CD14-positive monocyte (primary cell): Measurements from ENCODE around the gene TRAPPC6A. TPM values are rescaled to one million over a fixed set of nuclear protein-coding genes. Genes with fewer than 3 reads are reported as not detected.

Experiments
- DNase-seq, 3 donors: peaks; one replicate each; pipeline ENCODE4 v3.0.0-alpha.2; 2011 to 2022
- H2AFZ ChIP-seq: 2 replicates; pipeline ENCODE4 v1.6.0; 2012; ENCODE audit warnings: mild to moderate bottlenecking, low read depth, low read length, inconsistent platforms; ENCODE audit not compliant: insufficient read depth, poor library complexity, severe bottlenecking
- H3K27ac ChIP-seq, 2 donors: 1 replicate in 1 of 2; 2 replicates in 1 of 2; pipeline ENCODE4 v1.5.1; 2012 to 2013; ENCODE audit warnings: low read length in 2 of 2, control low read depth in 1 of 2, inconsistent platforms in 1 of 2, low read depth in 1 of 2, mild to moderate bottlenecking in 1 of 2
- H3K27me3 ChIP-seq, 2 donors: one replicate each; pipeline versions ENCODE4 v1.6.0 to v1.6.1; 2011 to 2013; ENCODE audit warnings: low read length in 2 of 2; ENCODE audit not compliant: control insufficient read depth in 2 of 2, insufficient read depth in 2 of 2
- H3K36me3 ChIP-seq, 2 donors: replicated peaks in 1 of 2; 1 replicate in 1 of 2; 2 replicates in 1 of 2; pipeline versions ENCODE4 v1.5.1 to v1.6.1; 2012 to 2013; ENCODE audit warnings: low read length in 2 of 2, control low read depth in 1 of 2, inconsistent platforms in 1 of 2, mild to moderate bottlenecking in 1 of 2; ENCODE audit not compliant: insufficient read depth in 2 of 2, control insufficient read depth in 1 of 2
- H3K4me1 ChIP-seq, 2 donors: 1 replicate in 1 of 2; 2 replicates in 1 of 2; pipeline versions ENCODE4 v1.5.1 to v1.6.1; 2012 to 2013; ENCODE audit warnings: low read length in 2 of 2, control low read depth in 1 of 2, inconsistent platforms in 1 of 2, mild to moderate bottlenecking in 1 of 2, moderate library complexity in 1 of 2; ENCODE audit not compliant: insufficient read depth in 2 of 2, control insufficient read depth in 1 of 2
- H3K4me2 ChIP-seq: replicated peaks from 2 replicates; pipeline ENCODE3; 2012; ENCODE audit warnings: low read length, moderate library complexity, mild to moderate bottlenecking; ENCODE audit not compliant: poor library complexity, severe bottlenecking; ENCODE audit errors: extremely low read depth
- H3K4me3 ChIP-seq, 3 experiments: fragments of 200-600 bp in 1 of 3; sonication (generic) in 1 of 3; replicated peaks in 1 of 3; 1 replicate in 2 of 3; 2 replicates in 1 of 3; pipeline ENCODE4 v1.5.1; 2011 to 2013; ENCODE audit warnings: low read length in 3 of 3, mild to moderate bottlenecking in 3 of 3, control low read depth in 2 of 3, low read depth in 2 of 3, inconsistent platforms in 1 of 3, moderate library complexity in 1 of 3
- H3K79me2 ChIP-seq: 2 replicates; pipeline ENCODE4 v1.6.0; 2012; ENCODE audit warnings: mild to moderate bottlenecking, control low read depth, inconsistent platforms, low read length, moderate library complexity; ENCODE audit not compliant: insufficient read depth
- H3K9ac ChIP-seq: 2 replicates; pipeline ENCODE4 v1.6.0; 2017; ENCODE audit warnings: low read length, mild to moderate bottlenecking; ENCODE audit not compliant: insufficient read depth, poor library complexity, severe bottlenecking
- H3K9me3 ChIP-seq, 2 donors: replicated peaks in 1 of 2; 1 replicate in 1 of 2; 2 replicates in 1 of 2; pipeline versions ENCODE4 v1.5.1 to v1.6.1; 2012 to 2013; ENCODE audit warnings: low read length in 2 of 2, control low read depth in 1 of 2; ENCODE audit not compliant: control insufficient read depth in 1 of 2, insufficient read depth in 1 of 2
- H4K20me1 ChIP-seq: 2 replicates; pipeline ENCODE4 v1.6.0; 2012; ENCODE audit warnings: mild to moderate bottlenecking, low read length, control low read depth, moderate library complexity; ENCODE audit not compliant: insufficient read depth
- H3K27ac Mint-ChIP-seq, 7 donors: one replicate each; pipeline ENCODE4 v1.8.0; 2020; ENCODE audit warnings: mild to moderate bottlenecking in 7 of 7, mixed read lengths in 7 of 7, moderate library complexity in 6 of 7, inconsistent platforms in 2 of 7
- H3K27me3 Mint-ChIP-seq, 3 donors: one replicate each; pipeline ENCODE4 v1.8.0; 2021 to 2022; ENCODE audit warnings: low read depth in 3 of 3, mild to moderate bottlenecking in 3 of 3, mixed read lengths in 3 of 3, moderate library complexity in 3 of 3, inconsistent platforms in 1 of 3
- H3K36me3 Mint-ChIP-seq, 2 donors: one replicate each; pipeline ENCODE4 v1.8.0; 2020; ENCODE audit warnings: mixed read lengths in 2 of 2, inconsistent platforms in 1 of 2, mild to moderate bottlenecking in 1 of 2
- H3K4me1 Mint-ChIP-seq: one replicate; pipeline ENCODE4 v1.8.0; 2020; ENCODE audit warnings: mild to moderate bottlenecking, mixed read lengths
- H3K4me3 Mint-ChIP-seq, 2 donors: one replicate each; pipeline ENCODE4 v1.8.0; 2020; ENCODE audit warnings: mild to moderate bottlenecking in 2 of 2, mixed read lengths in 2 of 2, moderate library complexity in 1 of 2
- H3K9me3 Mint-ChIP-seq, 7 donors: one replicate each; pipeline ENCODE4 v1.8.0; 2020 to 2022; ENCODE audit warnings: mixed read lengths in 7 of 7, mild to moderate bottlenecking in 6 of 7, moderate library complexity in 6 of 7, inconsistent platforms in 2 of 7
- CTCF ChIP-seq: fragments of 200-600 bp; IDR thresholded peaks from one replicate; pipeline ENCODE4 v1.8.0; 2022; ENCODE audit warnings: antibody characterized with exemption, mild to moderate bottlenecking
- WGBS: methylation state at CpG from one replicate; pipeline ENCODE4 v1.1.5; 2013; ENCODE audit warnings: missing lambda C conversion rate; ENCODE audit not compliant: insufficient coverage; 5-methylcytosine and 5-hydroxymethylcytosine counted together
- intact Hi-C, 2 donors: fragments of 100-400 bp; cut with micrococcal nuclease; formaldehyde crosslinking; loops; one replicate each; pipeline versions ENCODE4 v1.15.0 to v1.15.1; 2023
- polyA plus RNA-seq, 3 donors: library from polyadenylated mRNA; depleted of rRNA in 1 of 3; unstranded in 2 of 3; stranded (reverse) in 1 of 3; fragments of 300-500 nt in 2 of 3; fragments of >200 nt in 1 of 3; fragmentation: Illumina TruSeq in 2 of 3; gene quantifications; 1 replicate in 2 of 3; 2 replicates in 1 of 3; pipeline ENCODE4 v1.2.3, GENCODE V29; 2012 to 2021

The TRAPPC6A gene
- polyA plus RNA-seq, 3 donors, result 49.7 to 82.7 (median 63.4) TPM

- H3K9me3 Mint-ChIP-seq, result no peaks in the 10 kb centered on the region
- H3K36me3 ChIP-seq, result peaks cover 40 to 45% of the 10 kb centered on the region in 2 donors
- WGBS, result 97% methylated on average over 8 of the region's 9 CpGs
These were observed 35.3 kb downstream of the TRAPPC6A start for GRCh38 chr19:45142726-45143110.

GRCh38 chr19:45142016-45142725 lies 35.9 kb downstream of the TRAPPC6A start:
- Histone ChIP-seq H3K9me3 (no peaks in the 10 kb centered on the region), H4K20me1 (peaks cover 11% of the 10 kb centered on the region), H3K27ac (no peak overlapping the region), H3K4me2 (no peak overlapping the region), H3K79me2 (peaks cover 4% of the 10 kb centered on the region), H3K36me3 (peaks cover 40 to 45% of the 10 kb centered on the region in 2 donors), H3K4me1 (no peaks in the 10 kb centered on the region), H3K9ac (no peak overlapping the region), H2AFZ (no peak overlapping the region), H3K4me3 (no peak overlapping the region), H3K27me3 (no peaks in the 10 kb centered on the region)
- intact Hi-C loops, result loop anchor here in 1 of 2 donors (10.0 kb wide), 1 partner anchor 203 kb away; the partner anchor contains the start of gene KLC3
- Mint-ChIP-seq H3K36me3 (peaks cover 21 to 30% of the 10 kb centered on the region in 2 donors), H3K4me3 (no peak overlapping the region), H3K4me1 (no peaks in the 10 kb centered on the region), H3K27me3 (no peaks in the 10 kb centered on the region), H3K9me3 (no peaks in the 10 kb centered on the region), H3K27ac (peak overlapping the region in 1 of 7 donors; percentile 86)
- no peak for TF ChIP-seq CTCF
- DNase-seq, result no peak
- 97% methylated on average over 33 of the region's 33 CpGs for WGBS

More at GRCh38 chr19:45142726-45143110, 35.3 kb downstream of the TRAPPC6A start:
- H4K20me1 ChIP-seq, result peaks cover 9% of the 10 kb centered on the region
- TF ChIP-seq CTCF, result no peak
- H3K79me2 ChIP-seq, result no peaks in the 10 kb centered on the region
- H3K27ac ChIP-seq, result no peak overlapping the region
- intact Hi-C loops, result loop anchor here in 1 of 2 donors (10.0 kb wide), 1 partner anchor 202 kb away; the partner anchor contains the start of gene KLC3
- no peaks in the 10 kb centered on the region for H3K4me1 ChIP-seq
- no peak overlapping the region for H3K4me3 ChIP-seq
- H3K9ac ChIP-seq, result no peak overlapping the region
- H3K4me1 Mint-ChIP-seq, result no peaks in the 10 kb centered on the region
- DNase-seq, result no peak
- H3K9me3 ChIP-seq, result no peaks in the 10 kb centered on the region
- peak overlapping the region in 3 of 7 donors; percentile 5 to 86 (median 33) for H3K27ac Mint-ChIP-seq
- H3K4me3 Mint-ChIP-seq, result no peak overlapping the region
- H3K27me3 Mint-ChIP-seq, result no peaks in the 10 kb centered on the region
- H3K36me3 Mint-ChIP-seq, result peaks cover 21 to 29% of the 10 kb centered on the region in 2 donors
- H2AFZ ChIP-seq, result no peak overlapping the region
- H3K27me3 ChIP-seq, result no peaks in the 10 kb centered on the region
- no peak overlapping the region for H3K4me2 ChIP-seq
